Hepatocyte (in vitro differentiated cells): ENCODE data around the gene SDF2.
"Not testable (repeated sequence)": the region's sequence is repeated elsewhere in the genome, so short reads cannot be mapped to it uniquely, and the experiment has no call there.

Experiments
- EZH2phosphoT487 ChIP-seq: fragments of 200-600 bp; sonication (generic); IDR thresholded peaks from one replicate; pipeline ENCODE4 v1.6.1; 2018; ENCODE audit warnings: antibody characterized with exemption, mild to moderate bottlenecking, low read depth, moderate library complexity; ENCODE audit not compliant: unreplicated experiment, severe bottlenecking
- TF ChIP-seq, protein P1 (sequence below): fragments of 200-600 bp; sonication (generic); IDR thresholded peaks from 2 replicates; pipeline ENCODE4 v1.5.1; 2016; ENCODE audit warnings: antibody characterized with exemption, mild to moderate bottlenecking; ENCODE audit not compliant: poor library complexity

DNA sequence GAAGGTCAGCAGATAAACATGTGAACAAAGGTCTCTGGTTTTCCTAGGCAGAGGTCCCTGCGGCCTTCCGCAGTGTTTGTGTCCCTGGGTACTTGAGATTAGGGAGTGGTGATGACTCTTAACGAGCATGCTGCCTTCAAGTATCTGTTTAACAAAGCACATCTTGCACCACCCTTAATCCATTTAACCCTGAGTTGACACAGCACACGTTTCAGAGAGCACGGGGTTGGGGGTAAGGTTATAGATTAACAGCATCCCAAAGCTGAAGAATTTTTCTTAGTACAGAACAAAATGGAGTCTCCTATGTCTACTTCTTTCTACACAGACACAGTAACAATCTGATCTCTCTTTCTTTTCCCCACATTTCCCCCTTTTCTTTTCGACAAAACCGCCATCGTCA is 3.4 kb downstream of the SDF2 start:
- TF ChIP-seq, protein P1, sequence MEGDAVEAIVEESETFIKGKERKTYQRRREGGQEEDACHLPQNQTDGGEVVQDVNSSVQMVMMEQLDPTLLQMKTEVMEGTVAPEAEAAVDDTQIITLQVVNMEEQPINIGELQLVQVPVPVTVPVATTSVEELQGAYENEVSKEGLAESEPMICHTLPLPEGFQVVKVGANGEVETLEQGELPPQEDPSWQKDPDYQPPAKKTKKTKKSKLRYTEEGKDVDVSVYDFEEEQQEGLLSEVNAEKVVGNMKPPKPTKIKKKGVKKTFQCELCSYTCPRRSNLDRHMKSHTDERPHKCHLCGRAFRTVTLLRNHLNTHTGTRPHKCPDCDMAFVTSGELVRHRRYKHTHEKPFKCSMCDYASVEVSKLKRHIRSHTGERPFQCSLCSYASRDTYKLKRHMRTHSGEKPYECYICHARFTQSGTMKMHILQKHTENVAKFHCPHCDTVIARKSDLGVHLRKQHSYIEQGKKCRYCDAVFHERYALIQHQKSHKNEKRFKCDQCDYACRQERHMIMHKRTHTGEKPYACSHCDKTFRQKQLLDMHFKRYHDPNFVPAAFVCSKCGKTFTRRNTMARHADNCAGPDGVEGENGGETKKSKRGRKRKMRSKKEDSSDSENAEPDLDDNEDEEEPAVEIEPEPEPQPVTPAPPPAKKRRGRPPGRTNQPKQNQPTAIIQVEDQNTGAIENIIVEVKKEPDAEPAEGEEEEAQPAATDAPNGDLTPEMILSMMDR, result not testable (repeated sequence)
- TF ChIP-seq EZH2phosphoT487, result not testable (repeated sequence)
